SK-N-SH treated with all-trans-retinoic acid at 6 μM for 48 hours (cell line): ENCODE data around the gene LRP8.

Experiments used
- ESRRG ChIP-seq: fragments of 250-450 bp; sonication (Bioruptor Pico); IDR thresholded peaks from 2 replicates; pipeline ENCODE4 v1.6.1; 2021; ENCODE audit warnings: mild to moderate bottlenecking
- OSR1 ChIP-seq: fragments of 250-450 bp; sonication (Bioruptor Pico); IDR thresholded peaks from 2 replicates; pipeline ENCODE4 v1.8.0; 2022; ENCODE audit warnings: moderate library complexity, mild to moderate bottlenecking, inconsistent platforms
- PPARA ChIP-seq: fragments of 250-450 bp; sonication (Bioruptor Pico); IDR thresholded peaks from 2 replicates; pipeline ENCODE4 v1.5.0; 2020; ENCODE audit warnings: mild to moderate bottlenecking, borderline replicate concordance

- no peak for TF ChIP-seq OSR1 (CRISPR knock-in tag)
- no peak for TF ChIP-seq PPARA (CRISPR knock-in tag)
- TF ChIP-seq ESRRG (CRISPR knock-in tag) = no peak
Measured at GRCh38 chr1:53196485-53197290, 131.2 kb downstream of the LRP8 start, which contains the start of gene CPT2.
